22Rv1 (cell line): ENCODE measurements around the gene MBTD1.

ENCODE experiments used
- ZFX ChIP-seq: fragments of 450-650 bp; IDR thresholded peaks from 2 replicates; pipeline ENCODE4 v1.6.1; 2017; ENCODE audit warnings: antibody characterized with exemption, borderline replicate concordance
- TF ChIP-seq, protein P1 (sequence below): fragments of 450-650 bp; IDR thresholded peaks from 2 replicates; pipeline ENCODE4 v1.5.1; 2017; ENCODE audit warnings: mild to moderate bottlenecking

DNA sequence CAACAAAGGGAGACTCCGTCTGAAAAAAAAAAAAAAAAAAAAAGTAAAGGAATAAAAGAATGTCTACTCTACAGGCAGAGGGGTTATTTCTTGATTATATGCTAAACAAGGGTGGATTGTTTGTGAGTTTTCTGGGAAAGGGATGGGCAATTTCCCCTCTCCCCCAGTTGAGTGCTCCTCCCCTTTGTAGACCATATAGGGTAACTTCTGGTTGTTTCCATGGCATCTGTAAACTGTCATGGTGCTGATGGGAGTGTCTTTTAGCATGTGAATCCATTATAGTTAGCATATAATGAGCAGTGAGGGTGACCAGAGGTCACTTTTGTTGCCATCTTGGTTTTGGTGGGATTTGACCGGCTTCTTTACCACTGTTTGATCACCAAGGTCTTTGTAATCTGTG, 110.7 kb downstream of the MBTD1 start:
- TF ChIP-seq, protein P1, sequence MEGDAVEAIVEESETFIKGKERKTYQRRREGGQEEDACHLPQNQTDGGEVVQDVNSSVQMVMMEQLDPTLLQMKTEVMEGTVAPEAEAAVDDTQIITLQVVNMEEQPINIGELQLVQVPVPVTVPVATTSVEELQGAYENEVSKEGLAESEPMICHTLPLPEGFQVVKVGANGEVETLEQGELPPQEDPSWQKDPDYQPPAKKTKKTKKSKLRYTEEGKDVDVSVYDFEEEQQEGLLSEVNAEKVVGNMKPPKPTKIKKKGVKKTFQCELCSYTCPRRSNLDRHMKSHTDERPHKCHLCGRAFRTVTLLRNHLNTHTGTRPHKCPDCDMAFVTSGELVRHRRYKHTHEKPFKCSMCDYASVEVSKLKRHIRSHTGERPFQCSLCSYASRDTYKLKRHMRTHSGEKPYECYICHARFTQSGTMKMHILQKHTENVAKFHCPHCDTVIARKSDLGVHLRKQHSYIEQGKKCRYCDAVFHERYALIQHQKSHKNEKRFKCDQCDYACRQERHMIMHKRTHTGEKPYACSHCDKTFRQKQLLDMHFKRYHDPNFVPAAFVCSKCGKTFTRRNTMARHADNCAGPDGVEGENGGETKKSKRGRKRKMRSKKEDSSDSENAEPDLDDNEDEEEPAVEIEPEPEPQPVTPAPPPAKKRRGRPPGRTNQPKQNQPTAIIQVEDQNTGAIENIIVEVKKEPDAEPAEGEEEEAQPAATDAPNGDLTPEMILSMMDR = no peak
- no peak for TF ChIP-seq ZFX
